Fibroblast of lung (primary cell): ENCODE measurements around the gene ABR. TPM values are rescaled to one million over a fixed set of nuclear protein-coding genes. Genes with fewer than 3 reads are reported as not detected.
"Not testable (repeated sequence)": the region's sequence is repeated elsewhere in the genome, so short reads cannot be mapped to it uniquely, and the experiment has no call there.

Experiments
- DNase-seq, 2 donors: peaks; one replicate each; pipeline versions ENCODE4 v3.0.0 to v3.0.0-alpha.2; 2010; ENCODE audit warnings: low read depth in 2 of 2
- H2AFZ ChIP-seq: 2 replicates; pipeline ENCODE4 v1.5.1; 2012; ENCODE audit warnings: low read length, control low read depth, inconsistent platforms
- H3K27ac ChIP-seq: 2 replicates; pipeline ENCODE4 v1.5.1; 2011; ENCODE audit warnings: low read length, control low read depth; ENCODE audit not compliant: insufficient read depth
- H3K27me3 ChIP-seq: 2 replicates; pipeline ENCODE4 v1.5.1; 2011; ENCODE audit warnings: mild to moderate bottlenecking, low read length; ENCODE audit not compliant: control insufficient read depth, insufficient read depth
- H3K36me3 ChIP-seq: 2 replicates; pipeline ENCODE4 v1.5.1; 2011; ENCODE audit warnings: low read length; ENCODE audit not compliant: control insufficient read depth, insufficient read depth
- H3K4me1 ChIP-seq: 2 replicates; pipeline ENCODE4 v1.5.1; 2011; ENCODE audit warnings: low read length; ENCODE audit not compliant: control insufficient read depth, insufficient read depth; ENCODE audit errors: extremely low read depth
- H3K4me2 ChIP-seq: 2 replicates; pipeline ENCODE4 v1.5.1; 2011; ENCODE audit warnings: low read length, control low read depth; ENCODE audit not compliant: insufficient read depth; ENCODE audit errors: extremely low read depth
- H3K4me3 ChIP-seq, 4 experiments: fragments of 200-600 bp in 1 of 4; sonication (generic) in 1 of 4; replicated peaks in 1 of 4; 2 replicates each; pipeline ENCODE4 v1.5.1; 2011 to 2016; ENCODE audit warnings: low read length in 4 of 4, low read depth in 3 of 4, mild to moderate bottlenecking in 3 of 4, control low read depth in 2 of 4, inconsistent platforms in 1 of 4, mixed read lengths in 1 of 4; ENCODE audit not compliant: insufficient read depth in 1 of 4; ENCODE audit errors: control extremely low read depth in 1 of 4
- H3K79me2 ChIP-seq: 2 replicates; pipeline ENCODE4 v1.5.1; 2012; ENCODE audit warnings: mild to moderate bottlenecking, low read length, inconsistent platforms; ENCODE audit not compliant: control insufficient read depth, insufficient read depth
- H3K9ac ChIP-seq: 2 replicates; pipeline ENCODE4 v1.5.1; 2011; ENCODE audit warnings: mild to moderate bottlenecking, low read length, control low read depth; ENCODE audit not compliant: insufficient read depth
- H3K9me3 ChIP-seq: 2 replicates; pipeline ENCODE4 v1.5.1; 2012; ENCODE audit warnings: low read depth, low read length; ENCODE audit not compliant: control insufficient read depth, insufficient read depth
- H4K20me1 ChIP-seq: 2 replicates; pipeline ENCODE4 v1.5.1; 2011; ENCODE audit warnings: low read length; ENCODE audit not compliant: control insufficient read depth, insufficient read depth; ENCODE audit errors: extremely low read depth
- CTCF ChIP-seq, 2 donors: IDR thresholded peaks in 1 of 2; conservative IDR thresholded peaks in 1 of 2; 1 replicate in 1 of 2; 2 replicates in 1 of 2; pipeline ENCODE4 v1.5.1; 2011 to 2012; ENCODE audit warnings: low read length in 2 of 2, control low read depth in 1 of 2, inconsistent platforms in 1 of 2, low read depth in 1 of 2, mild to moderate bottlenecking in 1 of 2
- EZH2 ChIP-seq: IDR thresholded peaks from 2 replicates; pipeline ENCODE4 v1.5.1; 2012; ENCODE audit warnings: low read length, control low read depth, mild to moderate bottlenecking; ENCODE audit errors: missing control alignments
- polyA plus RNA-seq, 2 donors: library from polyadenylated mRNA; depleted of rRNA in 1 of 2; stranded (reverse) in 1 of 2; unstranded in 1 of 2; fragments of >200 nt; gene quantifications; 2 replicates each; pipeline ENCODE4 v1.2.1, GENCODE V29; 2011 to 2012; ENCODE audit warnings: missing spikeins in 1 of 2
- total RNA-seq: library from RNA; depleted of rRNA; stranded (reverse); fragments of >200 nt; gene quantifications from 2 replicates; pipeline ENCODE4 v1.2.1, GENCODE V29; 2014

Gene ABR
- total and polyA plus RNA-seq, 2 donors (not counting 1 experiment from before 2014, with no cell fraction given), result 43.7 to 84.7 TPM

GRCh38 chr17:1203111-1203966 is 23.6 kb upstream of the ABR start:
- Histone ChIP-seq H3K9me3 (no peaks in the 10 kb centered on the region), H2AFZ (peak overlapping the region; percentile 80), H3K4me1 (no peaks in the 10 kb centered on the region), H3K79me2 (no peaks in the 10 kb centered on the region), H4K20me1 (no peaks in the 10 kb centered on the region), H3K9ac (peak overlapping the region; percentile 55), H3K27ac (no peak overlapping the region), H3K36me3 (no peaks in the 10 kb centered on the region), H3K27me3 (no peaks in the 10 kb centered on the region), H3K4me3 (peak overlapping the region; percentile 41 to 63 (median 52)), H3K4me2 (peak overlapping the region; percentile 92)
- TF ChIP-seq CTCF (conservative IDR thresholded peaks at IDR 0.05 in 1 of 2, IDR thresholded peaks at IDR 0.05 in 1 of 2; ENCODE audit: low read depth in 1 of 2, low read length in 2 of 2), result no peak
- TF ChIP-seq EZH2, result no peak
- DNase-seq, result peak; percentile 54 to 77

GRCh38 chr17:1202291-1202690 is 22.5 kb upstream of the ABR start:
- no peak for DNase-seq
- Histone ChIP-seq H3K79me2 (no peaks in the 10 kb centered on the region), H2AFZ (no peak overlapping the region), H4K20me1 (no peaks in the 10 kb centered on the region), H3K9ac (no peak overlapping the region), H3K4me2 (no peak overlapping the region), H3K4me1 (peaks cover 3% of the 10 kb centered on the region), H3K27me3 (no peaks in the 10 kb centered on the region), H3K27ac (no peak overlapping the region), H3K36me3 (no peaks in the 10 kb centered on the region), H3K9me3 (no peaks in the 10 kb centered on the region), H3K4me3 (no peak overlapping the region)
- TF ChIP-seq EZH2, result no peak
- TF ChIP-seq CTCF (conservative IDR thresholded peaks at IDR 0.05 in 1 of 2, IDR thresholded peaks at IDR 0.05 in 1 of 2; ENCODE audit: low read depth in 1 of 2, low read length in 2 of 2), result no peak

- Histone ChIP-seq H3K4me3 (no peak overlapping the region), H3K9ac (no peak overlapping the region), H3K27ac (no peak overlapping the region), H3K4me1 (peaks cover 3% of the 10 kb centered on the region), H3K27me3 (no peaks in the 10 kb centered on the region), H3K79me2 (no peaks in the 10 kb centered on the region), H3K4me2 (no peak overlapping the region), H2AFZ (no peak overlapping the region), H3K9me3 (no peaks in the 10 kb centered on the region), H3K36me3 (no peaks in the 10 kb centered on the region), H4K20me1 (no peaks in the 10 kb centered on the region)
- TF ChIP-seq EZH2 (no peak), CTCF (conservative IDR thresholded peaks at IDR 0.05 in 1 of 2, IDR thresholded peaks at IDR 0.05 in 1 of 2; ENCODE audit: low read depth in 1 of 2, low read length in 2 of 2) (no peak)
- DNase-seq, result no peak
Measured at GRCh38 chr17:1201132-1201702, 21.4 kb upstream of the ABR start.

- not testable (repeated sequence) for H4K20me1 ChIP-seq, H3K4me2 ChIP-seq, H2AFZ ChIP-seq, H3K4me3 ChIP-seq, H3K4me1 ChIP-seq, H3K27ac ChIP-seq, H3K9me3 ChIP-seq, H3K36me3 ChIP-seq, H3K9ac ChIP-seq, H3K27me3 ChIP-seq, H3K79me2 ChIP-seq, DNase-seq
Measured at GRCh38 chr17:1199271-1199743, 19.5 kb upstream of the ABR start.
